IPS-11a (cell line): Measurements from ENCODE around the gene VCAN.

Source experiments
- H3K4me3 ChIP-seq: one replicate; pipeline ENCODE4 v1.5.1; 2013; ENCODE audit warnings: low read depth, low read length, control low read depth

VCAN gene

DNA sequence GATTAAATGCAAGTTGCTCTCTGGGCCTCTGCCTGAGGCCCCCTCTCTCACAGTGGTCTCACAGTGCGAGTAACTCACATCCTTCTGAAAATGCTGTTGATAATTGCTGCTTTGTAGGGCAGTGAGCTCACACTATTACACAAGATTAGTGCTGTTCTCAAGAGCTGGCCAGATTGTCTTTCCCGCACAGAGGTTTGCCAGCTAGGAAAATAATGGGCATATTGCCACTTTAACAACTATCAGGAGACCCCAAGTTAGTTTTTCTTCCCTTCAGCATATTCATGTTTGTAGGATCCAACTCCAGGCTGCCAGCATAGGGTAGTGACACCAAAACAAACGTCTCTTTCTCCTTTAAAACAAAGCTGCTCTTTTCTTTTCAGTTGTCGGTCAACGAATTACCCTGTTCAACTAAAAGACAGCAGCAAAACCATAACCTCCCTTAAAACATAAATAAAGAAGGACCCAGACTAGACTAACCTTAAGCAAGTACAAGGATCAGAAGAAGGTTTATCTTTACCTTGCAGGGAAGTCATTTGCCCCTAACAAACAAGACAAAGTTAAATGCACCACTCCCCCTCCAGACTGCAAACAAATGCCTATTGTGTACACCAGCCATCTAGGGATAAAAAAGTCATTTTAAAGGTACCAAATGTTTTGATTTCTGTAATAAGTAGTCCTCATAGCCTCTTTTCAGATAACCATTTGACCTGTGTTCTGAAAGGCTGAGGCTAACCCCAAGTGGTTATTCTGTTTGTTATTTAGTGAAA lies 91.4 kb downstream of the VCAN start:
- no peak overlapping the region for H3K4me3 ChIP-seq

DNA sequence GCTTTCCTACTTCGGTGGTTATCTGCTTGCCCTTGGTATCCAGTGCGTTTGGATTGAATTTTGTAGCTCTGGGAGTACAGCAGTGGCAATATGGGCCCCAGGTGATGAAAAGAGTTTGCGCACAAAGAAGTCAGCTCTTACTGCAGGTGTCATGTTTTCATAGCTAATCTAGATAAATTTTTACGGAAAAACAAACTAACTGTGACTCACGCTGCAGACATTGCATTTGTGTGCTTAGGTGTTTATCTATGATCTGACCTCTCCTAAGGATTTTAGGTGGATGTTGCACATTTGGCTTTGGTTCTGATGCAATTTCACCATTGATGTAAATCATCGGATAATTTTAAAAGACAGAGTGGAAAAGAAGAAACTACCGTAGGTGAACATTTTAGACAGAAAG lies 92.1 kb downstream of the VCAN start:
- H3K4me3 ChIP-seq: no peak overlapping the region

DNA sequence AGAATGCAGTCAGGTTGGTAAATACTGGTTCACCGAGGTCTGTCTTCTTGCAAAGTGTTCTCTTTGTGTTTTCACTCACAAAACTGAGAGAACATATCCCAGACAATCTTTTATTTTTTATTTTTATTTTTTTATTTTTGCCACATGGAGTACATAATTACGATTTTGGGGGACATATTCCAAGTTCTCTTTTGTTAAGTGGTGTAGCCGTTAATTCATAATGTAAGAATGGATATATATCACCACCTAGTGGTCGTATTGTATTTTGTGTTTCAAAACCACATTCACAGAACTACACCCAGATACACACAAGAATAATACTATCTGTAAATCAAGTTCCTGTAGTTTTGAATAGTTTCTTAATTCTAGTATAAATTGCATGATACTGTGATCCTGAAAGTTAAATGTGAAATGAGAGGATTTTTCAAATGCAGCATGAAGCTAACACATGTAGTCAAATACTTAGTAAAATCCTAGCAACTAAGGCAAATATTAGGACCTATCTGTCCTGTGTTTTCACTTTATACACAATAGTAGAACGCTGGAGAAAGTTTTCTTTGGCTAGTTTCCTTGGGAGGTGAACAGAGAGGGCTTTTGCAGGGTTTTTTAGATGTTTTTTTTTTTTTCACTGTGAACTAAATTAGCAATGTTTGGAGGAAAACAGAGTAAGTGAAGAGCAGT lies 92.7 kb downstream of the VCAN start:
- no peak overlapping the region for H3K4me3 ChIP-seq

- no peak overlapping the region for H3K4me3 ChIP-seq
These were observed 96.2 kb downstream of the VCAN start for GRCh38 chr5:83567741-83568140.

DNA sequence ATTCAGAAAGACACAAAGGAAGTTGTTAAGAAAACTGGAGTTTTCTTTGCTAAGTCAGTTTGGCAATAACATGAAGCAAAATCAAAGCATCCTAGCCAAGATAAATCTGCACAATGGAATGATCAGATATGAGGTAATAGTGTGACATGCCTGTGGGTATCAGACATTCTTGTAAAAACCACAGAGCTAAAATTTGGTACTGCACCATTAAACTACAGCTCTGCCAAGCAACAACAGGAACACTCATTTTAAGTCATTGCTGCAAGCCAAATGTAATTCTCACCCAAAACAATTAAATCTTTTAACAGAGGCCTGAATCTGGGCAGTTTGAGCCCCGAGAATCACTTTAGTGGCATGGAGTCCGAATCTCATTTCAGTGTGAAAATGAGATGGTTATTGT lies 96.6 kb downstream of the VCAN start:
- no peak overlapping the region for H3K4me3 ChIP-seq

DNA sequence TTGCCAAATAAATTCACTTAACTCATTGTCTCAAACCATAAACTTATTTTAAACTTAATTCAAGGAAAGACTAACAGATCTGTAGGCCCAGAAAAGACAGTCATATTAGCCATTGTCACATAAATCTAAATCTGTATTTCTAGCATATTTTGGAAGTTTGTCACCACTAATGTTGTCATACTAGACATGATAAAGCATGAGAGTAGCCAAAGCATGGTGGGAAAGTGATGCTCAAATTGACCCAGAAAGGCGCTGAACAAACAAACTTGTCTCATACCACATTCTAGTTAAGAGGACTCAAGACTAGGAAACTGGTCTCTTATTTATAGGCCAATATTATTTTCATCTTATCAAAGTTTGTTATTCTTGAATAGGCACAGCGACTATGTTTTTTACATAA lies 99.4 kb downstream of the VCAN start:
- no peak overlapping the region for H3K4me3 ChIP-seq

DNA sequence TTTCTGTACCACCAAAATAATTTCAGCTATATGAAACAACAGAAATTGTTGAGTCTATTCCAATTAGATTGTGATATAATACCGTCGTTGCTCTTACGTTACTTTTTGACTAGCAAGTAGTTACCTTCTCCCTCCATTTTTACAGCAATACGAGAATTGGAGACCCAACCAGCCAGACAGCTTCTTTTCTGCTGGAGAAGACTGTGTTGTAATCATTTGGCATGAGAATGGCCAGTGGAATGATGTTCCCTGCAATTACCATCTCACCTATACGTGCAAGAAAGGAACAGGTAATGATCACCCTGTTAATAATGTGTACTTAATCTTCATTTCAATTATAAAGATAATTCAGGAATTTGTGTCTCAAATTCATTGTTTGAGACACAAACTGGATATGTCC lies 100.7 kb downstream of the VCAN start:
- no peak overlapping the region for H3K4me3 ChIP-seq

DNA sequence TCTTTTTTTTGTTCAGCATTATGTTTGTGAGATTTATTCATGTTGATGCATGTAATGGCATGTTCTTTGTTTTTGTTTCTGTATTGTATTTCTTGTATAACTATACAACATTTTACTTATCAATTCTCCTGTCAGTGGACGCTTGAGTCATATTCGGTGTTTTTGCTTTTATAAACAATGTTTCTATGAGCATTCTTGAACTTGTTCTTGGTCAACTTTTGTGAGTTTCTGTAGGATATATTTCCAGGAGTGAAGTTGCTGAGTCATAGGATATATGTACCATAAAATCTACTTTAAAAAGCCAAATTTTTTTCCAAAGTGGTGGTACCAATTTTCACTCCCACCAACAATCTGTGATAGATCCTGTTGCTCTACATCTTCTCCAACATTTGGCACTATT lies 104.8 kb downstream of the VCAN start:
- no peak overlapping the region for H3K4me3 ChIP-seq

GRCh38 chr5:83577036-83577636 lies 105.6 kb downstream of the VCAN start:
- H3K4me3 ChIP-seq: no peak overlapping the region

- H3K4me3 ChIP-seq: no peak overlapping the region
These were observed 112.3 kb downstream of the VCAN start for GRCh38 chr5:83583859-83584258.

GRCh38 chr5:83586874-83587776 lies 115.6 kb downstream of the VCAN start:
- H3K4me3 ChIP-seq: no peak overlapping the region

GRCh38 chr5:83589786-83590185 lies 118.2 kb downstream of the VCAN start:
- no peak overlapping the region for H3K4me3 ChIP-seq

DNA sequence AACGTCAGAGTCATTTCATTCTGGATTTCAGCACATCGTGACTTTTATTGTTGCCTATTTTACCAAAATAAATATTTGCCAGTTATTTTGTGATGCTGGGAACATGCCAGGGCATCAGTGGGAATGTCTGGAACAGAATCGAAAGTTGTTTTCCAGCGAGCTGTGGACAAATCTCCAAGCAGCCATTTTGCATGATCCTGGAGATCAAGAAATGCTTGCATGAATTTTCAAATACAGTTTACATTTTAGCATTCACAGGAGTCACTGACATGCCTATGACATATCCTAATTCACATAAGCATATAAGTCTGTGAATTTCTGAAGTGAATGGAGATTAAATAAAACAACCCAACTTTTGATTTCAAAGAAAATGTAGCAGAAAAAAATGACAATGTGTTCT lies 119.4 kb downstream of the VCAN start:
- H3K4me3 ChIP-seq: no peak overlapping the region

DNA sequence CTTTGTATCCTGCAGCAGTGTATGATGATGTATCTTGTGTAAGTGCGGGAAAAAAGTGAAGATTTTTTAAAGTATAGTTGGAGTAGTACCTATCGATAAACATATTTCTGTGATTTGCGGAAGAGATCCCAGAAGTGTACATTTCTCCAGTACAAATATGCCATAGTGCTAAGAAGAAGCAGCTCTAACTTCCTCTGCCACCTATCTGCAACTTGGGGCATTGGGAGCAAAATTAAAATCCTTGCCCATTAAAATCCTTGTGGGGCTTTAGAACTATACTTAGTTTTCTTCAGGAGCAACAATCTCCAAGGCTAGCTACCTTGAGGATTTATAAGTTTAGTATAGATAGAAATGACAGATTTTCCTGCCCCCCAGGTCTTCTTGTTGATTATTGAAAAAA lies 123.7 kb downstream of the VCAN start:
- H3K4me3 ChIP-seq: no peak overlapping the region

- H3K4me3 ChIP-seq: no peak overlapping the region
These were observed 136.6 kb downstream of the VCAN start for GRCh38 chr5:83608122-83608521.

- H3K4me3 ChIP-seq: no peak overlapping the region
These were observed 143.3 kb downstream of the VCAN start for GRCh38 chr5:83614841-83615240.

DNA sequence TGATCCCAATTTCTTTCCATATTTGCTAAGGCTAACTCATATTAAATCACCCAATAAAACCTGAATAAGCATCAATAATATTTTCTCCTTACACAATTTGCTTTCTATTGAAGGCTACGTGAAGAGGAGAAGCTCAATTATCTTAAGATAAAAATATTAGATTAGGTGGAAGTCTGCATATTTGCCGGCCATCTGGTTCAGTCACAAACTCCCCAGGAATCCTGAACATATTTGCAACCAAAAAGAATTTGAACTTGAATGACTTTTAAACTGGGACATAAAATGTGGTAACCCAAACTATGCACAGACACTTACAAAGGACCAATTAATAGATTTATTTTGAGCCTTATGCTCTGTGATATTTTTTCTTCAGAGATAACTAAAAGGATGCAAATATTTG lies 156.8 kb downstream of the VCAN start:
- H3K4me3 ChIP-seq: no peak overlapping the region
